ENCODE results near the gene ILF2. TPM values are rescaled to one million over a fixed set of nuclear protein-coding genes. Genes with fewer than 3 reads are reported as not detected.
"Not testable (repeated sequence)": the region's sequence is repeated elsewhere in the genome, so short reads cannot be mapped to it uniquely, and the experiment has no call there.

ILF2 gene
- total RNA-seq, 2 experiments from 2014 or later, result 140 to 147 TPM

- Histone ChIP-seq H3K27ac (ENCODE audit: low read depth in 1 of 2, low read length in 2 of 2) (no peak overlapping the region), H3K27me3 (ENCODE audit: control insufficient read depth in 1 of 2, insufficient read depth in 2 of 2, low read length in 2 of 2) (no peaks in the 10 kb centered on the region), H3K4me3 (ENCODE audit: low read length) (no peak overlapping the region), H3K36me3 (ENCODE audit: insufficient read depth, low read length) (peaks cover 98% of the 10 kb centered on the region), H3K4me1 (ENCODE audit: insufficient read depth, low read length) (peaks cover 34% of the 10 kb centered on the region), H3K9me3 (ENCODE audit: control insufficient read depth in 1 of 2, insufficient read depth in 1 of 2, low read length in 2 of 2) (no peaks in the 10 kb centered on the region)
- CTCF ChIA-PET, result interaction anchor here (0.6 to 0.7 kb wide), 2 partner anchors 8 to 978 kb away, joined by 3 read pairs; no protein-coding TSS in a partner anchor
- Mint-ChIP-seq H3K36me3 (ENCODE audit: low read depth) (peaks cover 98% of the 10 kb centered on the region), H3K4me3 (no peak overlapping the region), H3K9me3 (no peaks in the 10 kb centered on the region), H3K4me1 (ENCODE audit: low read depth) (peaks cover 76% of the 10 kb centered on the region), H3K27me3 (no peaks in the 10 kb centered on the region), H3K27ac (peak overlapping the region; percentile 4)
- no peak for TF ChIP-seq CTCF (IDR thresholded peaks at IDR 0.05)
- ATAC-seq (ENCODE audit: poor library complexity) (no peak), DNase-seq (no peak)
- intact Hi-C loops (cut with DNase I, micrococcal nuclease), result no loop called here
- POLR2A ChIA-PET, result interaction anchor here (0.8 to 1.5 kb wide), 3 partner anchors 8 to 89 kb away, joined by 3 to 6 read pairs (median 4); no protein-coding TSS in a partner anchor
Observed at GRCh38 chr1:153640861-153641260, 29.9 kb downstream of the ILF2 start.

- Mint-ChIP-seq H3K36me3 (ENCODE audit: low read depth) (peaks cover 96% of the 10 kb centered on the region), H3K4me1 (ENCODE audit: low read depth) (peaks cover 74% of the 10 kb centered on the region)
- Histone ChIP-seq H3K4me1 (ENCODE audit: insufficient read depth, low read length) (peaks cover 40% of the 10 kb centered on the region), H3K36me3 (ENCODE audit: insufficient read depth, low read length) (peaks cover 94% of the 10 kb centered on the region)
- H3K27me3 Mint-ChIP-seq; H3K9me3 Mint-ChIP-seq; H3K27ac ChIP-seq (ENCODE audit: low read depth in 1 of 2, low read length in 2 of 2); ATAC-seq (ENCODE audit: poor library complexity); H3K4me3 ChIP-seq (ENCODE audit: low read length); H3K27me3 ChIP-seq (ENCODE audit: control insufficient read depth in 1 of 2, insufficient read depth in 2 of 2, low read length in 2 of 2); H3K4me3 Mint-ChIP-seq; intact Hi-C loops (cut with DNase I, micrococcal nuclease); H3K27ac Mint-ChIP-seq; DNase-seq; H3K9me3 ChIP-seq (ENCODE audit: control insufficient read depth in 1 of 2, insufficient read depth in 1 of 2, low read length in 2 of 2): not testable (repeated sequence)
- ChIA-PET POLR2A (interaction anchor here (0.8 to 1.5 kb wide), 3 partner anchors 9 to 89 kb away, joined by 3 to 6 read pairs (median 4); no protein-coding TSS in a partner anchor), CTCF (interaction anchor here (0.6 to 0.7 kb wide), 2 partner anchors 9 to 978 kb away, joined by 3 read pairs; no protein-coding TSS in a partner anchor)
Observed at GRCh38 chr1:153640213-153640612, 30.6 kb downstream of the ILF2 start.

- ATAC-seq (ENCODE audit: poor library complexity) (no peak), DNase-seq (no peak)
- Mint-ChIP-seq H3K36me3 (ENCODE audit: low read depth) (peaks cover 95% of the 10 kb centered on the region), H3K4me1 (ENCODE audit: low read depth) (peaks cover 70% of the 10 kb centered on the region), H3K9me3 (no peaks in the 10 kb centered on the region), H3K27ac (no peak overlapping the region), H3K4me3 (no peak overlapping the region), H3K27me3 (no peaks in the 10 kb centered on the region)
- intact Hi-C loops (cut with DNase I, micrococcal nuclease), result no loop called here
- peaks cover 85% of the 10 kb centered on the region for H3K36me3 ChIP-seq (ENCODE audit: insufficient read depth, low read length)
- TF ChIP-seq CTCF (IDR thresholded peaks at IDR 0.05), result no peak
- ChIA-PET CTCF (no interaction called here), POLR2A (no interaction called here)
- no peaks in the 10 kb centered on the region for H3K9me3 ChIP-seq (ENCODE audit: control insufficient read depth in 1 of 2, insufficient read depth in 1 of 2, low read length in 2 of 2)
- no peak overlapping the region for H3K4me3 ChIP-seq (ENCODE audit: low read length)
- peaks cover 39% of the 10 kb centered on the region for H3K4me1 ChIP-seq (ENCODE audit: insufficient read depth, low read length)
- H3K27ac ChIP-seq (ENCODE audit: low read depth in 1 of 2, low read length in 2 of 2), result no peak overlapping the region
- no peaks in the 10 kb centered on the region for H3K27me3 ChIP-seq (ENCODE audit: control insufficient read depth in 1 of 2, insufficient read depth in 2 of 2, low read length in 2 of 2)
Observed at GRCh38 chr1:153639280-153639679, 31.5 kb downstream of the ILF2 start.

- peaks cover 70% of the 10 kb centered on the region for H3K4me1 Mint-ChIP-seq (ENCODE audit: low read depth)
- H3K4me3 Mint-ChIP-seq, result no peak overlapping the region
- Histone ChIP-seq H3K4me3 (ENCODE audit: low read length) (no peak overlapping the region), H3K36me3 (ENCODE audit: insufficient read depth, low read length) (peaks cover 75% of the 10 kb centered on the region), H3K27me3 (ENCODE audit: control insufficient read depth in 1 of 2, insufficient read depth in 2 of 2, low read length in 2 of 2) (no peaks in the 10 kb centered on the region), H3K27ac (ENCODE audit: low read depth in 1 of 2, low read length in 2 of 2) (no peak overlapping the region), H3K4me1 (ENCODE audit: insufficient read depth, low read length) (peaks cover 44% of the 10 kb centered on the region), H3K9me3 (ENCODE audit: control insufficient read depth in 1 of 2, insufficient read depth in 1 of 2, low read length in 2 of 2) (no peaks in the 10 kb centered on the region)
- POLR2A ChIA-PET, result interaction anchor here (0.5 to 1.3 kb wide), 4 partner anchors 10 to 284 kb away, joined by 3 to 5 read pairs (median 4); no protein-coding TSS in a partner anchor
- DNase-seq, result no peak
- CTCF ChIA-PET, result interaction anchor here (1.1 kb wide), 1 partner anchor 11 kb away, joined by 3 read pairs; the partner anchor contains the start of gene S100A13
- no peak for ATAC-seq (ENCODE audit: poor library complexity)
- H3K27me3 Mint-ChIP-seq, result no peaks in the 10 kb centered on the region
- no peak overlapping the region for H3K27ac Mint-ChIP-seq
- intact Hi-C loops (cut with DNase I, micrococcal nuclease), result no loop called here
- peaks cover 91% of the 10 kb centered on the region for H3K36me3 Mint-ChIP-seq (ENCODE audit: low read depth)
- no peaks in the 10 kb centered on the region for H3K9me3 Mint-ChIP-seq
- TF ChIP-seq CTCF (IDR thresholded peaks at IDR 0.05), result no peak
Observed at GRCh38 chr1:153638261-153638660, 32.5 kb downstream of the ILF2 start.
